ENCODE measurements around the gene ZFAND5. TPM values are rescaled to one million over a fixed set of nuclear protein-coding genes. Genes with fewer than 3 reads are reported as not detected.

The ZFAND5 gene
- polyA plus RNA-seq, 1 donor from 2014 or later, result 110 TPM

GRCh38 chr9:72353455-72354116 lies 11.4 kb downstream of the ZFAND5 start:
- Mint-ChIP-seq H3K4me3 (no peak overlapping the region), H3K9me3 (no peaks in the 10 kb centered on the region), H3K27me3 (no peaks in the 10 kb centered on the region), H3K4me1 (peaks cover 10 to 47% (median 36%) of the 10 kb centered on the region in 3 donors), H3K36me3 (peaks cover 3% of the 10 kb centered on the region), H3K27ac (peak overlapping the region in 1 of 3 donors; percentile 3)

- peaks cover 3% of the 10 kb centered on the region for H3K36me3 Mint-ChIP-seq
- H3K27ac Mint-ChIP-seq, result peak overlapping the region in 1 of 3 donors; percentile 3
- peaks cover 10 to 42% (median 32%) of the 10 kb centered on the region in 3 donors for H3K4me1 Mint-ChIP-seq
- no peaks in the 10 kb centered on the region for H3K27me3 Mint-ChIP-seq
- no peaks in the 10 kb centered on the region for H3K9me3 Mint-ChIP-seq
- no peak overlapping the region for H3K4me3 Mint-ChIP-seq
These were observed 12.1 kb downstream of the ZFAND5 start for GRCh38 chr9:72352911-72353388.

- no peaks in the 10 kb centered on the region for H3K27me3 Mint-ChIP-seq
- H3K36me3 Mint-ChIP-seq, result peaks cover 3% of the 10 kb centered on the region
- H3K9me3 Mint-ChIP-seq, result no peaks in the 10 kb centered on the region
- peak overlapping the region in 1 of 4 donors; percentile 5 for H3K4me3 Mint-ChIP-seq
- H3K27ac Mint-ChIP-seq, result peak overlapping the region in 1 of 3 donors; percentile 94
- H3K4me1 Mint-ChIP-seq, result peaks cover 10 to 33% (median 23%) of the 10 kb centered on the region in 3 donors
These were observed 13.2 kb downstream of the ZFAND5 start for GRCh38 chr9:72351538-72352453.

GRCh38 chr9:72349911-72350310 lies 15.1 kb downstream of the ZFAND5 start:
- H3K36me3 Mint-ChIP-seq, result peaks cover 3% of the 10 kb centered on the region
- H3K9me3 Mint-ChIP-seq, result no peaks in the 10 kb centered on the region
- H3K27ac Mint-ChIP-seq, result no peak overlapping the region
- H3K27me3 Mint-ChIP-seq, result no peaks in the 10 kb centered on the region
- H3K4me1 Mint-ChIP-seq, result peaks cover 7 to 22% (median 8%) of the 10 kb centered on the region in 3 donors
- H3K4me3 Mint-ChIP-seq, result peak overlapping the region in 1 of 4 donors; percentile 3

- peaks cover 7 to 22% (median 8%) of the 10 kb centered on the region in 3 donors for H3K4me1 Mint-ChIP-seq
- peaks cover 3% of the 10 kb centered on the region for H3K36me3 Mint-ChIP-seq
- H3K27ac Mint-ChIP-seq, result no peak overlapping the region
- no peaks in the 10 kb centered on the region for H3K9me3 Mint-ChIP-seq
- H3K27me3 Mint-ChIP-seq, result no peaks in the 10 kb centered on the region
- H3K4me3 Mint-ChIP-seq, result no peak overlapping the region
These were observed 15.8 kb downstream of the ZFAND5 start for GRCh38 chr9:72349240-72349639.

GRCh38 chr9:72346333-72346732 lies 18.7 kb downstream of the ZFAND5 start:
- H3K27ac Mint-ChIP-seq, result no peak overlapping the region
- H3K4me3 Mint-ChIP-seq, result no peak overlapping the region
- peaks cover 5 to 19% (median 10%) of the 10 kb centered on the region in 3 donors for H3K4me1 Mint-ChIP-seq
- no peaks in the 10 kb centered on the region for H3K27me3 Mint-ChIP-seq
- no peaks in the 10 kb centered on the region for H3K36me3 Mint-ChIP-seq
- H3K9me3 Mint-ChIP-seq, result no peaks in the 10 kb centered on the region

- Mint-ChIP-seq H3K4me1 (peaks cover 4 to 10% (median 7%) of the 10 kb centered on the region in 3 donors), H3K4me3 (no peak overlapping the region), H3K36me3 (no peaks in the 10 kb centered on the region), H3K27me3 (no peaks in the 10 kb centered on the region), H3K9me3 (peaks cover 0 to under 1% (median 0%) of the 10 kb centered on the region in 3 donors), H3K27ac (no peak overlapping the region)
These were observed 26.4 kb downstream of the ZFAND5 start for GRCh38 chr9:72338631-72339030.

GRCh38 chr9:72337286-72337685 lies 27.7 kb downstream of the ZFAND5 start:
- peaks cover 0 to 2% (median 0%) of the 10 kb centered on the region in 3 donors for H3K9me3 Mint-ChIP-seq
- peak overlapping the region in 1 of 3 donors; percentile 91 for H3K27ac Mint-ChIP-seq
- no peaks in the 10 kb centered on the region for H3K36me3 Mint-ChIP-seq
- H3K27me3 Mint-ChIP-seq, result no peaks in the 10 kb centered on the region
- peaks cover 4 to 10% (median 7%) of the 10 kb centered on the region in 3 donors for H3K4me1 Mint-ChIP-seq
- no peak overlapping the region for H3K4me3 Mint-ChIP-seq

- peaks cover 4% of the 10 kb centered on the region for H3K36me3 Mint-ChIP-seq
- H3K27me3 Mint-ChIP-seq, result no peaks in the 10 kb centered on the region
- no peak overlapping the region for H3K4me3 Mint-ChIP-seq
- peaks cover 0 to 2% (median 2%) of the 10 kb centered on the region in 3 donors for H3K9me3 Mint-ChIP-seq
- H3K27ac Mint-ChIP-seq, result no peak overlapping the region
- H3K4me1 Mint-ChIP-seq, result peaks cover 0 to 2% (median 0%) of the 10 kb centered on the region in 3 donors
These were observed 30.2 kb downstream of the ZFAND5 start for GRCh38 chr9:72334658-72335337.

GRCh38 chr9:72333709-72334108 lies 31.3 kb downstream of the ZFAND5 start:
- H3K4me1 Mint-ChIP-seq, result peaks cover 0 to 2% (median 0%) of the 10 kb centered on the region in 3 donors
- peaks cover 0 to 2% (median 2%) of the 10 kb centered on the region in 3 donors for H3K9me3 Mint-ChIP-seq
- H3K27me3 Mint-ChIP-seq, result no peaks in the 10 kb centered on the region
- no peak overlapping the region for H3K4me3 Mint-ChIP-seq
- no peak overlapping the region for H3K27ac Mint-ChIP-seq
- peaks cover 4% of the 10 kb centered on the region for H3K36me3 Mint-ChIP-seq

GRCh38 chr9:72333197-72333596 lies 31.8 kb downstream of the ZFAND5 start:
- Mint-ChIP-seq H3K27ac (no peak overlapping the region), H3K9me3 (peaks cover 0 to 2% (median 2%) of the 10 kb centered on the region in 3 donors), H3K4me1 (peaks cover 0 to 3% (median 0%) of the 10 kb centered on the region in 3 donors), H3K27me3 (no peaks in the 10 kb centered on the region), H3K4me3 (no peak overlapping the region), H3K36me3 (peaks cover 4% of the 10 kb centered on the region)

- peaks cover 0 to 7% (median 3%) of the 10 kb centered on the region in 3 donors for H3K4me1 Mint-ChIP-seq
- no peak overlapping the region for H3K27ac Mint-ChIP-seq
- peaks cover 0 to 2% (median 2%) of the 10 kb centered on the region in 3 donors for H3K9me3 Mint-ChIP-seq
- peaks cover 6% of the 10 kb centered on the region for H3K36me3 Mint-ChIP-seq
- H3K4me3 Mint-ChIP-seq, result no peak overlapping the region
- no peaks in the 10 kb centered on the region for H3K27me3 Mint-ChIP-seq
These were observed 32.7 kb downstream of the ZFAND5 start for GRCh38 chr9:72332351-72332750.

- H3K4me3 Mint-ChIP-seq, result peak overlapping the region in 1 of 4 donors; percentile 65
- no peak overlapping the region for H3K27ac Mint-ChIP-seq
- H3K27me3 Mint-ChIP-seq, result no peaks in the 10 kb centered on the region
- H3K9me3 Mint-ChIP-seq, result peaks cover 0 to 2% (median 0%) of the 10 kb centered on the region in 3 donors
- peaks cover 0 to 6% (median 5%) of the 10 kb centered on the region in 3 donors for H3K4me1 Mint-ChIP-seq
- H3K36me3 Mint-ChIP-seq, result peaks cover 6% of the 10 kb centered on the region
These were observed 37.4 kb downstream of the ZFAND5 start for GRCh38 chr9:72327631-72328030.

GRCh38 chr9:72326641-72327040 lies 38.4 kb downstream of the ZFAND5 start:
- no peaks in the 10 kb centered on the region for H3K27me3 Mint-ChIP-seq
- H3K27ac Mint-ChIP-seq, result no peak overlapping the region
- peaks cover 0 to 6% (median 5%) of the 10 kb centered on the region in 3 donors for H3K4me1 Mint-ChIP-seq
- no peak overlapping the region for H3K4me3 Mint-ChIP-seq
- peaks cover 4% of the 10 kb centered on the region for H3K36me3 Mint-ChIP-seq
- peaks cover 0 to 2% (median 0%) of the 10 kb centered on the region in 3 donors for H3K9me3 Mint-ChIP-seq

All from IgD-negative memory B cell (primary cell).